Neural progenitor cell (in vitro differentiated cells): ENCODE data around the gene B3GLCT.

Experiments used
- CTCF ChIP-seq: fragments of 200-600 bp; sonication (generic); IDR thresholded peaks from 2 replicates; pipeline ENCODE4 v1.5.1; 2017; ENCODE audit warnings: antibody characterized with exemption, mild to moderate bottlenecking
- EZH2 ChIP-seq: fragments of 200-600 bp; sonication (generic); IDR thresholded peaks from 2 replicates; pipeline ENCODE4 v1.6.1; 2017; ENCODE audit warnings: antibody characterized with exemption, mild to moderate bottlenecking, moderate library complexity

DNA sequence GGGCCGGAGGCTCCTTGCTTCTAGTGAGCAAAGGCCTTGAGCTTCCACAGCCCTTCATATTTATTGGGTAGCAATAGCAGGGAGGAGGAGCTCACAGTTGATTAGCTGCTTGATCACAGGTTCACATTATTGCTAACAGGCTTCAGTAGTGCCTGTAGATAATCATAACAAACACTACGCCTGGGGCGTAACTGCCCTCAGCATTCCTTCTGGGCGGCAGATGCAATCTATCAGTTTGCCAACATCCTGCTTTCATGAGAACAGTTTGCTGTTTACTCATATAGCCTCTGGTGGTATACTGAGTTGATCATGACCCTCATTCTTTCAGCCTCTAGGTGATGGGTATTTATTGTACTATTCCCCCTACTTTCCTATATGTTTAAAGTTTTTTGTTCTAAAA, 149.4 kb downstream of the B3GLCT start:
- TF ChIP-seq CTCF (no peak), EZH2 (no peak)
